ENCODE results near the gene LIMA1.
A peak's percentile ranks its signal among the peaks of the same experiment; 100 is the strongest.

The LIMA1 gene

GRCh38 chr12:50215033-50215432 lies 68.3 kb downstream of the LIMA1 start:
- peak; percentile 66 for DNase-seq

- no peak for DNase-seq
Measured at GRCh38 chr12:50214018-50214417, 69.3 kb downstream of the LIMA1 start.

DNA sequence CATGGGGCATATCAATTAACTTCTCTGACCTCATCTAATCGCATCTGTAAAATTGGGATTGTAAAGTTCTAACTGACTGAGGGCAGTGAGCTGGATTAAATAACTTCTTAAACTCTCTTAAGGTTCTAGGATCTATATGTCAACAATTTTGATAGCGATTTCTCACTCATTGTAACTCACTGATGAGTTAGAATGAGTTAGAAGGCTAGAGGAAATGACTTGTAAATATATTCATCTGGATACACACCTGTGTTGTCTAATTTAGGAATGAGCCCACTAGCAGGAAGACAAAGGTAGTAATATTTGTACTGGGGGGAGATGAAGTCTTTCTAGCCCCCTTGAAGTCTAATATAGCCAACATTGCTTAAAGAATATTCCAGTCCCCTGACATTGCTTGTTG lies 69.9 kb downstream of the LIMA1 start:
- DNase-seq = no peak

- no peak for DNase-seq
Measured at GRCh38 chr12:50212071-50212467, 71.3 kb downstream of the LIMA1 start.

DNA sequence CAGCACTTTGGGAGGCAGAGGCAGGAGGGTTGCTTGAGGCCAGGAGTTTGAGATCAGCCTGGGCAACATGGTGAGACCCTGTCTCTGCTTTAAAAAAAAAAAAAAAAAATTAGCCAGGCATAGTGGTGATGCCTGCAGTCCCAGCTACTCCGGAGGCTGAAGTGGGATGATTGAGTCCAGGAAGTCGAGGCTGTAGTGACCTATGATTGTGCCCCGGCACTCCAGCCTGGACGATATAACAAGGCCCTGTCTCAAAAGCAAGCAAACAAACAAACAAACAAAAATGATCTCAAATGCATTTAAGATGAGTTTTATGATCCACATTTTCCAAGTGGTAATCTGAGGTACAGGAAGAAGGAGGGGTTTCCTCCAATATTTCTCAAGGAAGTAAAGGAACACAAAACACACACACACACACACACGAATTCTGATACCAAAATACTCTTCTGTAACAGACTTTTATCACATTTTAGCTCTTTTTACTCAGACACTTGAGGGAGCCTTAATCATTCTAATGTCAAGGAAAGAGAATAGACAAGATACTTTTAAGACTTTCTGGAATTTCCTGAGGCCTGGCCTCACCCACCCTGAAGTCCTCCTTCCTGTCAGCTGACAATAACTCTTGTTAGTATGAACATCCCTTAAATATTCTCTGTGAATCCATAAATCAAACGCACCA lies 71.8 kb downstream of the LIMA1 start:
- peak; percentile 81 for DNase-seq

- DNase-seq = no peak
Measured at GRCh38 chr12:50207424-50207823, 75.9 kb downstream of the LIMA1 start.

DNA sequence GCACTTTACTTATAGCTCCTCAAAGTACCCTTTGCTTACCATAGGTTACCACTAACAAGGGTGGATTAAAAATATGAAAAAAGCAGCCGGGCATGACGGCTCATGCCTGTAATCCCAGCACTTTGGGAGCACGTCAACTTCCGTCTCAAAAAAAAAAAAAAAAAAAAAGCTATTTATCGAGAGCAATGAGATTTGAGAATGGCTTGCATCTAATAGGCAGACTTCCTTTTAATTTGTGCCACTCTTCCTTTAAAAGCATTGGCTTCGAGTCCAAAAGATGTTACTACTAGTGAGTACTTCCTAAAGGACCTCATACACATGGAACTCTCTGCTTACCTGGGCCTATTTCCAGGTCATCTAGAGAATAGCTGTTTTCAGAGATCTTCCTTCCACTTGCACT lies 77.7 kb downstream of the LIMA1 start:
- DNase-seq = no peak

DNA sequence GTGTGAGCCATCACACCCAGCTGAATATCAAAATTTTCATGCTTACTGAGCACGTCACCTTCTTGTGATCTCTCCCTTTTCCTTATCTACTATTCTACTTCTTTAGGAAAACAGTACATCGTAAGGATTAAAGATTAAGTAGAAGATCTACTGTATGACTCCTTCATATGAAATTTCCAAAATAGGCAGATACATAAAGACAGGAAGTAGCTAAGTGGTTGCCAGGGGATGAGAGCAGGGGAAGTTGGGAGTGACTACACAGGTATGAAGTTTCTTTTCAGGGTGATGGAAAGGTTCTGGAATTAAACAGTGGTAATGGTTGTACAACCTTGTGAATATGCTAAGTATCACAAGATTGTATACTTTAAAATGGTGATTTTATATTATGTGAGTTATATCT lies 79.6 kb downstream of the LIMA1 start:
- DNase-seq = peak; percentile 35

- peak; percentile 99 for DNase-seq
Measured at GRCh38 chr12:50201987-50202521, 81.3 kb downstream of the LIMA1 start.

- peak; percentile 92 for DNase-seq
Measured at GRCh38 chr12:50200552-50201273, 82.6 kb downstream of the LIMA1 start.

DNA sequence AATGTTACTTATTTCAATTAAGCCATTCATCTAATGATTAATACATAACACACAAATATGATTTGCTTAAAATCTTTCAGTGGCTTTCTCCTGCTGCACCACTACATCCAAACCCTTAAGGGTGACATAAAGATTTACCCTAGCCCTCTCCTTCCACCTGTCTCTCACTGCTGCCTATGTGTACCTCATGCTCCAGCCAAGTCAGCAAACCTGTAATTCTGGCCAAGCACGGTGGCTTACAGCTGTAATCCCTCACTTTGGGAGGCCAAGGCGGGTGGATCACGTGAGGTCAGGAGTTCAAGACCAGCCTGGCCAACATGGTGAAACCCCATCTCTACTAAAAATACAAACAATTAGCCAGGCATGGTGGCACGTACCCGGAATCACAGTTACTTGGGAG lies 84.5 kb downstream of the LIMA1 start:
- no peak for DNase-seq

GRCh38 chr12:50197297-50197727 lies 86.0 kb downstream of the LIMA1 start:
- DNase-seq = no peak

DNA sequence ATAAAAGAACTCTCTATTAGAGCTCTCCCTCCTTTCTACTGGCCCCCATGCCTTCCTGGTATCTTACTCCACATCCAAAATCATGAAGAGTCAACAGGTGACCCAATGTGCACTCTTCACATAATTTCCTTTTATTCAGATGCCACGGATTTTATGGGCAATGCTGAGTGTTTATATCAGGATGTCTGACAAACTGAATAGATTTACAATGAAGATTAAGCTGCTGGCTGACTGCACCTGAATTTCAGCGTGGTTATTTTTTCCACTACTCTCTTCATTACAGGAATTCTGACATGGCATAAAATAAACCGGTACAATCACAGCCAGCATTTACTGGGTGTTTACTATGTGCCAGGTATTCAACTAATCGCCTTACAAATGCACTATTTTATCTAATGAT lies 86.8 kb downstream of the LIMA1 start:
- DNase-seq = no peak

DNA sequence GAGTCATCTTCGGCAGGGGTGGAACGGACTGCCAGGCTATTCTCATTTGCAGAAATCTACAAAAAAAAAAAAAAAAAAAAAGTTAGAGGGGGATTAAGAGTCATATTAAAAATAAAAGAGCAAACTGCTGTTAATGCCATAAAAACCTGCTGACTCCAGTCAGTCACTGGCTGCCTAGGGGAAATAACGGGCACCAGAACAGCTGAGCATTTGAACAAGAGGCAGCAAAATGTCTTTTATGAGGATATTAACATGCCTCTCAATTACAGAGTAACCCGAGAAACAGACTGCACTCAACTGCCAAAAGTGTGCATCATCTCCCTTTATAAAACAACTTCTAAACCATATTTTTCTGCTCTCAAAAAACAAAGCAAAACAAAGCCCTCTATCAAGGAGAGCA lies 87.5 kb downstream of the LIMA1 start:
- DNase-seq = no peak

GRCh38 chr12:50192908-50193307 lies 90.4 kb downstream of the LIMA1 start:
- peak; percentile 88 for DNase-seq

- DNase-seq = no peak
Measured at GRCh38 chr12:50192236-50192635, 91.1 kb downstream of the LIMA1 start.

- DNase-seq = no peak
Measured at GRCh38 chr12:50190859-50191258, 92.5 kb downstream of the LIMA1 start.

- no peak for DNase-seq
Measured at GRCh38 chr12:50188875-50189575, 94.3 kb downstream of the LIMA1 start.

DNA sequence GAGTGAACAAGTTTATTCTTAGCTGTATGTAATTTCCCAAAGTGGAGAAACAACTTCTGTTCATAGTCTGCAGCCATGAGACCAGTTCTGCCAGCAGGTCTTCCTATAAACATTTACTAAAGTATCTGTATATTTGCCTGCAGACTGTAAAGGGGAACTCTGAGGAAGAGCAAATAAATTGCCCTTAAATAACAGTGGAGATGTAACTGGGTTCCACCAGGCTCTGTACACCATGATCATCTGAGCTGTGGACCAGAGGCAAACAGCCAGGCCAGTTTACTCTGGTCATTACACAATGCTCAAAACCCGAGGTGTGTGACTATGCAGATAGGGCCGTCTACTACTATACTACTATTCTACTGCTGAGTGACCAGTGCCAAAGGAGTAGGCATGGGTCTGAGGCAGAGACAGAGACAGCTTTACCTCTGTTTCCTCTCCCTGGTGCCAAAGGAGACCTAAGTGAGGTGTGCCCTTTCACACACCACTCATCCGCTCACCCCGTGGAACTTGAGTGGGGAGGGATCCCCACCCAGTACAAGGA lies 95.0 kb downstream of the LIMA1 start:
- no peak for DNase-seq

- DNase-seq = peak; percentile 97
Measured at GRCh38 chr12:50187084-50187900, 96.0 kb downstream of the LIMA1 start.

DNA sequence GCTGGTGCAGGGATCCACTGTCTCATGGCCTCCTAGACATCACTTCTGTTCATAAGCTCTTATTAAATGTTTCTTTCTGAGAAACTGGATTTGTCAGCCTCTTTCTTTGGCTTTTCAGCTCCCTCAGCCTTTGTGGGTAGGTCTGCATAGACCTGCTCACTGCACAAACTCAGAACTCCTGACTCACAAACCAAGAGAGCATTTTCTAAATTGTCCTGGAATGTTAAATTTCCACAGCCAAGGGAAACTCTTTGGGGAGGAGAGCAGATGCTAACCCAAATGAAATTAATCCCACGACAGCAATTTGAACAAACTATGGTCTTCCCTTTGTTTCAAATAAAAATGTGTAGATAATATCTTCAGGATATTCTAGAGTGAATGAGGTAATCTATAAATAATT lies 96.6 kb downstream of the LIMA1 start:
- DNase-seq = peak; percentile 91

DNA sequence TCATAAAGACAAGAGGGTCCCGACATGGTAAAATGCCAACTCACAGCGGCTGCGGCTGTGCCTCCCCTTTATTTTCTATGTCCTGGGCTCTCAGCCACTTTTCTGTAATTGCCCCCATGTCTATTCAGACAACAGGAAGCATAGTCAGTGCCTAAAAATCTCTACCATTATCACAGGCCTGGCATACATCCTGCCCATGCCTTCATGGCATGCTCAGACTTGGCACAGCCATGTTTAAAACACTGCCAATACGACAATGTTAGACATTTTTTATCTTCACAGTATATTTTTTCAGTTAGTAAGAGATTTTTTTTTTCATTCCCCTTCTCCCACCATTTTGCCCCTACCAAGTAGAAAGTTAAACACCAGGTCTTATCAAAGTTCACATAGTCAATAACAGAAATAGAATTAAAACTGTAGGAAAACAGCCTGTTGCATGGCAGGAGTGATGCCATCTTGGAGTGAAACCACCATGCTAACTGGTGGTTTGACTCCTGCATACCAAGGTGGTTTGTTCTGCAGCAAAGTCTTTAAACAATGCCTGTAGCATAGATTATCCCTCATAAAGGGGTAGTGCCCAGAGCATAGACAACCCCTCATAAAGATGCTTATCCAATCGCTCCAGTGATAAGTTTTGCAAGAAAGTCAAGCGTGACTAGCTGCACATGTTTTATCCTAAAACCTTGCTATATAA lies 97.2 kb downstream of the LIMA1 start:
- peak; percentile 61 for DNase-seq
